Measurements from ENCODE around the gene LSM14B. TPM values are rescaled to one million over a fixed set of nuclear protein-coding genes. Genes with fewer than 3 reads are reported as not detected.
"Not testable (repeated sequence)": the region's sequence is repeated elsewhere in the genome, so short reads cannot be mapped to it uniquely, and the experiment has no call there.

The LSM14B gene
- total and polyA plus RNA-seq, 11 donors, result 26.1 to 64.7 (median 54.6) TPM

- H3K27ac ChIP-seq, result no peak overlapping the region
- DNase-seq (no peak), ATAC-seq (no peak)
- H3K27me3 ChIP-seq, result no peaks in the 10 kb centered on the region
- H3K9me3 ChIP-seq, result no peaks in the 10 kb centered on the region
- intact Hi-C loops (cut with DNase I), result loop anchor here in 4 of 10 donors (5.0 to 10.0 kb wide), 4 partner anchors 36 to 239 kb away; partner anchors contain the start of genes MTG2 (in 1 of the 4), OSBPL2 (in 1 of the 4) and RPS21 (in 1 of the 4)
- no peak overlapping the region for H3K4me3 ChIP-seq
- WGBS, 4 donors, result 95 to 97% (median 96%) methylated on average over 22 of the region's 22 CpGs
- no peaks in the 10 kb centered on the region for H3K36me3 ChIP-seq
- no peak for TF ChIP-seq POLR2A (IDR thresholded peaks at IDR 0.05)
- TF ChIP-seq, protein P1, sequence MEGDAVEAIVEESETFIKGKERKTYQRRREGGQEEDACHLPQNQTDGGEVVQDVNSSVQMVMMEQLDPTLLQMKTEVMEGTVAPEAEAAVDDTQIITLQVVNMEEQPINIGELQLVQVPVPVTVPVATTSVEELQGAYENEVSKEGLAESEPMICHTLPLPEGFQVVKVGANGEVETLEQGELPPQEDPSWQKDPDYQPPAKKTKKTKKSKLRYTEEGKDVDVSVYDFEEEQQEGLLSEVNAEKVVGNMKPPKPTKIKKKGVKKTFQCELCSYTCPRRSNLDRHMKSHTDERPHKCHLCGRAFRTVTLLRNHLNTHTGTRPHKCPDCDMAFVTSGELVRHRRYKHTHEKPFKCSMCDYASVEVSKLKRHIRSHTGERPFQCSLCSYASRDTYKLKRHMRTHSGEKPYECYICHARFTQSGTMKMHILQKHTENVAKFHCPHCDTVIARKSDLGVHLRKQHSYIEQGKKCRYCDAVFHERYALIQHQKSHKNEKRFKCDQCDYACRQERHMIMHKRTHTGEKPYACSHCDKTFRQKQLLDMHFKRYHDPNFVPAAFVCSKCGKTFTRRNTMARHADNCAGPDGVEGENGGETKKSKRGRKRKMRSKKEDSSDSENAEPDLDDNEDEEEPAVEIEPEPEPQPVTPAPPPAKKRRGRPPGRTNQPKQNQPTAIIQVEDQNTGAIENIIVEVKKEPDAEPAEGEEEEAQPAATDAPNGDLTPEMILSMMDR (IDR thresholded peaks at IDR 0.05), result no peak
- H3K4me1 ChIP-seq, result peaks cover 5 to 54% (median 33%) of the 10 kb centered on the region in 12 donors
These were observed 23.9 kb downstream of the LSM14B start for GRCh38 chr20:62146019-62146755.

DNA sequence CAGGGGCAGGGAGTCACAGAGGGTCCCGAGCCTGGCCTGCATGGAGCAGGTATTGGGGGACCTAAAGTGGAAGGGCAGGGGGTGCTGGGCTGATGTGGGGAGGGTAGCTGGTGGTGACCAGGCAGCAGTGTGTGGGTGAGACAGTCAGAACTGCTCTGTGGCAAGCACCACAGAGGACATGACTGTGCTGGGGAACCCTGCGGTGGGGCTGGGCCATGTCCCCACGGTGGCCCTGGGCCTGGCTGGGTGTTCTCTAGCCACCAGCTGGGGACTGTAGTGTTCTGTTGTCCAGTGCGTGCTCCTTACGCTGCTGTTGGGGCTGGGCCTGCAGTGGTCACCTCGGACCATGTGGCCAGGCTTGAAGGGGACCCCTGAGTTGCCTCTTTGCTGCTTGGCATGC lies 24.9 kb downstream of the LSM14B start:
- TF ChIP-seq, protein P1 (IDR thresholded peaks at IDR 0.05), result no peak
- 86 to 97% (median 95%) methylated on average over 2 to 6 of the region's 6 CpGs for WGBS, 4 donors
- Histone ChIP-seq H3K36me3 (no peaks in the 10 kb centered on the region), H3K9me3 (no peaks in the 10 kb centered on the region), H3K4me1 (peaks cover 0 to 48% (median 25%) of the 10 kb centered on the region in 12 donors), H3K27me3 (no peaks in the 10 kb centered on the region), H3K4me3 (no peak overlapping the region), H3K27ac (no peak overlapping the region)
- DNase-seq, result no peak
- intact Hi-C loops (cut with DNase I), result loop anchor here in 4 of 10 donors (5.0 to 10.0 kb wide), 4 partner anchors 35 to 238 kb away; partner anchors contain the start of genes MTG2 (in 1 of the 4), OSBPL2 (in 1 of the 4) and RPS21 (in 1 of the 4)
- ATAC-seq, result no peak

DNA sequence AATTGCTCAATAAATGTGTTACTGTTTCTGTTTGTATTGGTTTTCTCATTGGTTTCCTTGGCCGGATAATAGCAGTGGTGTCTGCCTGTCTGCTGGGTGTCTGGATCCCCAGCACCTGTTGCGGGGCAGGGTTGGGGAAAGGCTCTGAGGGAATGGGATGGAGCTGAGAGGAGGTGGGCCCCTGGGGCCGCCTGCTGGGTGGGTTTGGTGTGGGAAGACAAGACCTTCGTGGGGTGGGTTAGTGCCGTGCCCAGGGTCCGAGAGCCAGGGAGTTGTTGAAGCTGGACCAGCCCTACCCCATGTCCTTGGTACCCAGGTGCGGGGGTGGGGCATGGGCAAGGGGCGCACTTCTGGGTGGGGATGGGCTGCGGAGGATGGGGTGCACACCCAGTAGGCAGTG lies 25.3 kb downstream of the LSM14B start:
- 97 to 99% (median 98%) methylated on average over 7 to 9 of the region's 9 CpGs for WGBS, 4 donors
- DNase-seq (no peak), ATAC-seq (no peak)
- Histone ChIP-seq H3K4me1 (peaks cover 0 to 46% (median 25%) of the 10 kb centered on the region in 12 donors), H3K4me3 (no peak overlapping the region), H3K27me3 (no peaks in the 10 kb centered on the region), H3K27ac (no peak overlapping the region), H3K9me3 (no peaks in the 10 kb centered on the region), H3K36me3 (no peaks in the 10 kb centered on the region)
- TF ChIP-seq, protein P1 (IDR thresholded peaks at IDR 0.05), result no peak
- no peak for TF ChIP-seq POLR2A (IDR thresholded peaks at IDR 0.05)
- intact Hi-C loops (cut with DNase I), result loop anchor here in 4 of 10 donors (5.0 to 10.0 kb wide), 4 partner anchors 35 to 237 kb away; partner anchors contain the start of genes MTG2 (in 1 of the 4), OSBPL2 (in 1 of the 4) and RPS21 (in 1 of the 4)

- H3K27ac ChIP-seq, result peak overlapping the region in 1 of 12 donors; percentile 31
- intact Hi-C loops (cut with DNase I), result loop anchor here in 4 of 10 donors (5.0 to 10.0 kb wide), 4 partner anchors 34 to 236 kb away; partner anchors contain the start of genes MTG2 (in 1 of the 4), OSBPL2 (in 1 of the 4) and RPS21 (in 1 of the 4)
- not testable (repeated sequence) for DNase-seq, H3K27me3 ChIP-seq, H3K4me3 ChIP-seq, H3K9me3 ChIP-seq, H3K36me3 ChIP-seq, ATAC-seq
- 93 to 96% (median 94%) methylated on average over 9 to 10 of the region's 10 CpGs for WGBS, 4 donors
- peaks cover 0 to 46% (median 25%) of the 10 kb centered on the region in 12 donors for H3K4me1 ChIP-seq
These were observed 26.1 kb downstream of the LSM14B start for GRCh38 chr20:62148383-62148782.

All from heart left ventricle (tissue), 16 donors.